IPS-18c (cell line): ENCODE data around the gene PHKA2.
"Not testable (repeated sequence)": the region's sequence is repeated elsewhere in the genome, so short reads cannot be mapped to it uniquely, and the experiment has no call there.

Source experiments
- H3K4me3 ChIP-seq: 2 replicates; pipeline ENCODE4 v1.7.0; 2013; ENCODE audit warnings: low read depth, mild to moderate bottlenecking, low read length, moderate library complexity; ENCODE audit not compliant: insufficient read depth
- H3K9me3 ChIP-seq: one replicate; pipeline ENCODE4 v1.6.1; 2013; ENCODE audit warnings: mild to moderate bottlenecking, low read length, moderate library complexity; ENCODE audit not compliant: control insufficient read depth, insufficient read depth

The PHKA2 gene

GRCh38 chrX:18985186-18985435 is 1.2 kb upstream of the PHKA2 start:
- Histone ChIP-seq H3K4me3 (peak overlapping the region; percentile 50), H3K9me3 (peaks cover 5% of the 10 kb centered on the region)

- H3K4me3 ChIP-seq: peak overlapping the region; percentile 50
Observed at GRCh38 chrX:18984381-18985185, 669 bp upstream of the PHKA2 start.

GRCh38 chrX:18981124-18981807 is 2.6 kb downstream of the PHKA2 start:
- no peak overlapping the region; the same call in 1 of the 2 replicates for H3K4me3 ChIP-seq
- peaks cover 5% of the 10 kb centered on the region for H3K9me3 ChIP-seq

More at GRCh38 chrX:18984381-18985185, 669 bp upstream of the PHKA2 start:
- peaks cover 5% of the 10 kb centered on the region for H3K9me3 ChIP-seq

- H3K9me3 ChIP-seq, H3K4me3 ChIP-seq: not testable (repeated sequence)
Observed at GRCh38 chrX:18980262-18980661, 3.7 kb downstream of the PHKA2 start.

GRCh38 chrX:18974993-18975392 is 8.9 kb downstream of the PHKA2 start:
- no peak overlapping the region for H3K4me3 ChIP-seq

GRCh38 chrX:18973527-18974192 is 10.3 kb downstream of the PHKA2 start:
- Histone ChIP-seq H3K4me3 (no peak overlapping the region), H3K9me3 (peaks cover 2% of the 10 kb centered on the region)

More at GRCh38 chrX:18974993-18975392, 8.9 kb downstream of the PHKA2 start:
- no peaks in the 10 kb centered on the region for H3K9me3 ChIP-seq

- Histone ChIP-seq H3K9me3 (peaks cover 4% of the 10 kb centered on the region), H3K4me3 (no peak overlapping the region)
Observed at GRCh38 chrX:18971506-18971905, 12.4 kb downstream of the PHKA2 start.

GRCh38 chrX:18970465-18970864 is 13.4 kb downstream of the PHKA2 start:
- peaks cover 4% of the 10 kb centered on the region for H3K9me3 ChIP-seq
- no peak overlapping the region for H3K4me3 ChIP-seq

- no peak overlapping the region for H3K4me3 ChIP-seq
- H3K9me3 ChIP-seq: peaks cover 6% of the 10 kb centered on the region
Observed at GRCh38 chrX:18966624-18967023, 17.3 kb downstream of the PHKA2 start.

- Histone ChIP-seq H3K4me3 (no peak overlapping the region), H3K9me3 (peaks cover 6% of the 10 kb centered on the region)
Observed at GRCh38 chrX:18964901-18965300, 19.0 kb downstream of the PHKA2 start.

GRCh38 chrX:18964026-18964425 is 19.9 kb downstream of the PHKA2 start:
- Histone ChIP-seq H3K4me3 (no peak overlapping the region), H3K9me3 (peaks cover 4% of the 10 kb centered on the region)

GRCh38 chrX:18962329-18962728 is 21.6 kb downstream of the PHKA2 start:
- no peak overlapping the region for H3K4me3 ChIP-seq
- H3K9me3 ChIP-seq: peaks cover 4% of the 10 kb centered on the region

GRCh38 chrX:18961686-18962085 is 22.2 kb downstream of the PHKA2 start:
- no peak overlapping the region for H3K4me3 ChIP-seq
- peaks cover 3% of the 10 kb centered on the region for H3K9me3 ChIP-seq

GRCh38 chrX:18956303-18957032 is 27.4 kb downstream of the PHKA2 start:
- H3K4me3 ChIP-seq: no peak overlapping the region
- peaks cover 2% of the 10 kb centered on the region for H3K9me3 ChIP-seq

- Histone ChIP-seq H3K4me3 (no peak overlapping the region), H3K9me3 (peaks cover 3% of the 10 kb centered on the region)
Observed at GRCh38 chrX:18955676-18956075, 28.2 kb downstream of the PHKA2 start.

GRCh38 chrX:18951032-18951431 is 32.9 kb downstream of the PHKA2 start:
- H3K9me3 ChIP-seq: peaks cover 7% of the 10 kb centered on the region
- no peak overlapping the region for H3K4me3 ChIP-seq

- Histone ChIP-seq H3K9me3 (peaks cover 5% of the 10 kb centered on the region), H3K4me3 (no peak overlapping the region)
Observed at GRCh38 chrX:18949944-18950301, 34.0 kb downstream of the PHKA2 start.
